Fibroblast of mammary gland (primary cell): ENCODE results near the gene DTX3L.

ENCODE experiments used
- DNase-seq: peaks from one replicate; pipeline ENCODE4 v3.0.0-alpha.2; 2010; ENCODE audit warnings: low read depth
- H3K4me3 ChIP-seq: 2 replicates; pipeline ENCODE4 v1.5.1; 2011; ENCODE audit warnings: low read depth, mild to moderate bottlenecking, low read length, moderate library complexity; ENCODE audit not compliant: control insufficient read depth
- TF ChIP-seq, protein P1 (sequence below): conservative IDR thresholded peaks from 2 replicates; pipeline ENCODE4 v1.5.1; 2011; ENCODE audit warnings: low read depth, low read length, inconsistent platforms; ENCODE audit not compliant: control insufficient read depth, insufficient read depth

DTX3L gene

DNA sequence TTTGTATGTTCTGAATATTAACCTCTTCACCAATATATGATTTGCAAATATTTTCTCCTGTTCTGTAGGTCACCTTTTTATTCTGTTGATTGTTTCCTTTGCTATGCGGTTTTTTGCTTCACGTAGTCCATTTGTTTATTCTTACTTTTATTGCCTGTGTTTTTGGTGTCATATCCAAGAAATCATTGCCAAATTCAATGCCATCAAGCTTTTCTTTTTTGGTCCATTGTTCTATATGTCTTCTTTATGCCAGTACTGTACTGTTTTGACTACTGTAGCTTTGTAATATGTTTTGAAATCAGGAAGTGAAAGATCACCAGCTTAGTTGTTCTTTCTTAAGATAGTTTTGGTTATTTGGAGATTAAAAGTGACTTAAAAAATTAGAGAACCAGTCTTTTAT lies 17.5 kb downstream of the DTX3L start:
- no peak for DNase-seq
- TF ChIP-seq, protein P1, sequence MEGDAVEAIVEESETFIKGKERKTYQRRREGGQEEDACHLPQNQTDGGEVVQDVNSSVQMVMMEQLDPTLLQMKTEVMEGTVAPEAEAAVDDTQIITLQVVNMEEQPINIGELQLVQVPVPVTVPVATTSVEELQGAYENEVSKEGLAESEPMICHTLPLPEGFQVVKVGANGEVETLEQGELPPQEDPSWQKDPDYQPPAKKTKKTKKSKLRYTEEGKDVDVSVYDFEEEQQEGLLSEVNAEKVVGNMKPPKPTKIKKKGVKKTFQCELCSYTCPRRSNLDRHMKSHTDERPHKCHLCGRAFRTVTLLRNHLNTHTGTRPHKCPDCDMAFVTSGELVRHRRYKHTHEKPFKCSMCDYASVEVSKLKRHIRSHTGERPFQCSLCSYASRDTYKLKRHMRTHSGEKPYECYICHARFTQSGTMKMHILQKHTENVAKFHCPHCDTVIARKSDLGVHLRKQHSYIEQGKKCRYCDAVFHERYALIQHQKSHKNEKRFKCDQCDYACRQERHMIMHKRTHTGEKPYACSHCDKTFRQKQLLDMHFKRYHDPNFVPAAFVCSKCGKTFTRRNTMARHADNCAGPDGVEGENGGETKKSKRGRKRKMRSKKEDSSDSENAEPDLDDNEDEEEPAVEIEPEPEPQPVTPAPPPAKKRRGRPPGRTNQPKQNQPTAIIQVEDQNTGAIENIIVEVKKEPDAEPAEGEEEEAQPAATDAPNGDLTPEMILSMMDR = no peak
- no peak overlapping the region for H3K4me3 ChIP-seq

DNA sequence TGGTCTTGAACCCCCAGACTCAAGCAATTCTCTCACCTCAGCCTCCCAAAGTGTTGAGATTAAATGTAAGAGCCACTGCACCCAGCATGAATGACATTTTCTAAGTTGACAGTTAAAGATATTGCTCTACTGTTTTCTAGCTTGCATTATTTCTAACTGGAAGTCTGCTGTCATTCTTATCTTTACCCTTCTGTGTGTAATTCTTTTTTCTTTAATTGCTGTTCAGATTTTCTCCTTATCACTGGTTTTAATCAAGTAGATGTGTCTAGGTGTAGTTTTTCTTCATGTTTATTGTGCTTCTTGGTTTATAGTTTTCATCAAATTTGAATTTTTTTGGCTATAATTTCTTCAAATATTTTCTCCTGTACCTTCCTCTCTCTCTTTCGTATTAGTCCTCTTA lies 18.3 kb downstream of the DTX3L start:
- H3K4me3 ChIP-seq = no peak overlapping the region
- TF ChIP-seq, protein P1 = no peak
- DNase-seq = no peak

DNA sequence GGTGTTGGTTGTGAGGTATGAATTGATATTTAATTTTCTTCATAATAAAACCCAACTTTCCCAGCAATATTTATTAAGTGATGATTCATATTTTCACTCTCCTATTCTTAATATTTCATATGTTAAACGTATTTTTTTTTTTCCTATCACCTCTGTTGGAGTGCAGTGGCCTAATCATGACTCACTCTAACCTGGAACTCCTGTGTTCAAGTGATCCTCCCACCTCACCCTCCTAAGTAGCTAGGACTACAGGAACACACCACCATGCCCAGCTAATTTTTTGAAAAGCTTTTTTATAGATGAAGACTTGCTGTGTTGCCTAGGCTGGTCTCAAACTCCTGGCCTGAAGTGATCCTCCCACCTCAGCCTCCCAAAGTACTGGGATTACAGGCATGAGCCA lies 22.0 kb downstream of the DTX3L start:
- no peak overlapping the region for H3K4me3 ChIP-seq
- no peak for DNase-seq
- TF ChIP-seq, protein P1 = no peak

DNA sequence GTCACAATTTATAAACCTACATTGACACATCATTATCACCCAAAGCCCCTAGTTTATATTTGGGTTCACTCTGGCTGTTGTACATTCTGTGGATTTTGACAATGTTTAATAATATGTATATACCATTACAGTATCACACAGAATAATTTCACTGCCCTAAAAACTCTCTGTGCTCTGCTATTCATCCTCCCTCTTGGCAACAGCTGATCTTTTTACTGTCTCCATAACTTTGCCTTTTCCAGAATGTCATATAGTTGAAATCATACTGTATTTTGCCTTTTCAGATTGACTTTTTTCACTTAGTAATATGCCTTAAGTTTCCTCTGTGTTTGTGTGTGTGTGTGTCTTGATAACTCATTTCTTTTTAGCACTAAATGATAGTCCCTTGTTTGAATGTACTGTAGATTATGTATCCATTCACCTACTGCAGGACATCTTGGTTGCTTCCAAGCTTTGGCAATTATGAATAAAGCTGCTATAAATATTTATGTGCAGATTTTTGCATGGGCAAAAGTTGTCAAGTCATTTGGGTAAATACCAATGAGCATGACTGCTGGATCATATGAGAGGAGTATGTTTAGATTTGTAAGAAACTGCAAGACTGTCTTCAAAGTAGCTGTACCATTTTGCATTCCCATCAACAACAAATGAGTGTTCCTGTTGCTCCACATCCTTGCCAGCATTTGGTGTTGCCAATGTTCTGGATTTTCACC lies 22.8 kb downstream of the DTX3L start:
- TF ChIP-seq, protein P1 = no peak
- DNase-seq = no peak
- H3K4me3 ChIP-seq = no peak overlapping the region

DNA sequence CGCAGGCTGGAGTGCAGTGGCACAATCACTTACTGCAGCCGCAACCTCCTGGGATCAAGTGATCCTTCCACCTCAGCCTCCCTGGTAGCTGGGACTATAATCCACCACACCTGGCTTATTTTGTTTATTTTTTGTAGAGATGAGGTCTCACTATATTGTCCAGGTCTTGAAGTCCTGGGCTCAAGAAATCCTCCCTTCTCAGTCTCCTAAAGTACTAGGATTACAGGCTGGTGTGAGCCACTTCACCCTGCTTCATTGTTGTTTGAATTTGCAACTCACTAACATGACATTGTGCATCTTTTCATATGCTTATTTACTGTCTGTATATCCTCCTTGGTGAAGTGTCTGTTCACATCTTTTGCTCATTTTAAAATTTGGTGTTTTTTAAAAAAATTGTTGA lies 23.4 kb downstream of the DTX3L start:
- DNase-seq = no peak
- H3K4me3 ChIP-seq = no peak overlapping the region
- TF ChIP-seq, protein P1 = no peak

DNA sequence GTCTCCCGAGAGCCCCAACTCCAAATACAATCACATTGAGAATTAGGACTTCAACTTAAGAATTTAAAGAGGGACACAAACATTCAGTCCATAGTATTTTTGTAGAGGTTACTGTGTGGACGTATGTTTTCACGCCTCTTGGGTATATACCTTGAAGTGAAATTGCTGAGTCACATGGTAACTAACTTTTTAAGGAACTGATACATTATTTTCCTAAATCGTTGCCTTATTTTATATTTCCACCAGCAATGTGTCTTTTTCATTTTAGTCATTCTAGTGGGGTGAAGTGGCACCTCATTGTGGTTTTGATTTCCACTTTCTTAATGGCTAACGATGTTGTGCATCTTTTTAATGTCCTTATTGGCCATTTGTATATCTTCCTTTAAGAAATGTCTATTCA lies 25.2 kb downstream of the DTX3L start:
- DNase-seq = no peak
- TF ChIP-seq, protein P1 = no peak

DNA sequence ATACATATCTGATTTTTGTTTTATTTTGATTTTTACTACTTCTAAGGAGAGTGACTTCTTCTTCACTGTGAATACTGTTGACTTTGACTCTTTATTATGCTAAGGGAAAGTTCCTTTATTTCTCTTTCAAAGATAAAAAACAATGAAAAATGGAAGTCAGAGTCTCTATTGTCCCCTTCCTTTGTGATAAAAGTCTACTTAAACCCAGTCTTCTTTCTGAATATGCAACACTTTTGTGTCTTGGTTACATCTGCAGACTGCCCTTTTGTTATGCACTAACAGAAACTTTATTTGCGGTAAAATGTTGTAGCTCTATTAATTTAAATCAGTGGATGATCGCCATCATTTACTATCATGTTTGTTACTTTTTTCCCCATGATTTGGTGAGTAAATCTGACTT lies 26.5 kb downstream of the DTX3L start:
- TF ChIP-seq, protein P1 = no peak
- no peak for DNase-seq
- H3K4me3 ChIP-seq = no peak overlapping the region

More for the DNA sequence above, 25.2 kb downstream of the DTX3L start:
- no peak overlapping the region for H3K4me3 ChIP-seq
